Measurements from ENCODE around the gene TMEM150A.

- TF ChIP-seq, protein P1, sequence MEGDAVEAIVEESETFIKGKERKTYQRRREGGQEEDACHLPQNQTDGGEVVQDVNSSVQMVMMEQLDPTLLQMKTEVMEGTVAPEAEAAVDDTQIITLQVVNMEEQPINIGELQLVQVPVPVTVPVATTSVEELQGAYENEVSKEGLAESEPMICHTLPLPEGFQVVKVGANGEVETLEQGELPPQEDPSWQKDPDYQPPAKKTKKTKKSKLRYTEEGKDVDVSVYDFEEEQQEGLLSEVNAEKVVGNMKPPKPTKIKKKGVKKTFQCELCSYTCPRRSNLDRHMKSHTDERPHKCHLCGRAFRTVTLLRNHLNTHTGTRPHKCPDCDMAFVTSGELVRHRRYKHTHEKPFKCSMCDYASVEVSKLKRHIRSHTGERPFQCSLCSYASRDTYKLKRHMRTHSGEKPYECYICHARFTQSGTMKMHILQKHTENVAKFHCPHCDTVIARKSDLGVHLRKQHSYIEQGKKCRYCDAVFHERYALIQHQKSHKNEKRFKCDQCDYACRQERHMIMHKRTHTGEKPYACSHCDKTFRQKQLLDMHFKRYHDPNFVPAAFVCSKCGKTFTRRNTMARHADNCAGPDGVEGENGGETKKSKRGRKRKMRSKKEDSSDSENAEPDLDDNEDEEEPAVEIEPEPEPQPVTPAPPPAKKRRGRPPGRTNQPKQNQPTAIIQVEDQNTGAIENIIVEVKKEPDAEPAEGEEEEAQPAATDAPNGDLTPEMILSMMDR (IDR thresholded peaks at IDR 0.05), result no peak
- no peak for TF ChIP-seq ZFX (IDR thresholded peaks at IDR 0.05; ENCODE audit: borderline replicate concordance)
Measured at GRCh38 chr2:85590950-85591349, 11.5 kb downstream of the TMEM150A start.
